Endothelial cell of coronary artery (primary cell): ENCODE measurements around the gene PNN. TPM values are rescaled to one million over a fixed set of nuclear protein-coding genes. Genes with fewer than 3 reads are reported as not detected.

Experiments
- total RNA-seq: library from RNA; depleted of rRNA; stranded (reverse); fragments of >200 nt; gene quantifications from 2 replicates; pipeline ENCODE4 v1.2.3, GENCODE V29; 2014

PNN gene
- total RNA-seq: 20.7 and 24.8 TPM in 2 replicates

GRCh38 chr14:39174560-39175444, at the start of gene PNN:
Gene PNN (plus strand): TSS chr14:39175254. CDS start chr14:39175280, 26 bp downstream.

Other genes with a start within 250 kb of the PNN start
- 215 and 265 TPM in 2 replicates for gene SEC23A, start 72.0 kb upstream of the PNN start, total RNA-seq
- 24.3 and 27.3 TPM in 2 replicates for gene GEMIN2, start 60.9 kb upstream of the PNN start, total RNA-seq
- gene TRAPPC6B, start 4.9 kb upstream of the PNN start, total RNA-seq: 17.3 and 19.5 TPM in 2 replicates
- gene MIA2, start 58.7 kb downstream of the PNN start, total RNA-seq: 10.5 and 14.3 TPM in 2 replicates